GM12873 (cell line): ENCODE data around the gene PRSS50.

ENCODE experiments used
- CTCF ChIP-seq: IDR thresholded peaks from 2 replicates; pipeline ENCODE4 v1.5.1; 2012; ENCODE audit warnings: low read depth, mild to moderate bottlenecking, moderate library complexity, low read length, control low read depth; ENCODE audit not compliant: insufficient read depth; ENCODE audit errors: missing control alignments

Gene PRSS50

GRCh38 chr3:46669191-46669999 lies 48.3 kb downstream of the PRSS50 start:
- no peak for TF ChIP-seq CTCF

GRCh38 chr3:46668591-46668990 lies 49.1 kb downstream of the PRSS50 start:
- TF ChIP-seq CTCF = no peak

- no peak for TF ChIP-seq CTCF
These were observed 49.6 kb downstream of the PRSS50 start for GRCh38 chr3:46668116-46668515.

- no peak for TF ChIP-seq CTCF
These were observed 50.0 kb downstream of the PRSS50 start for GRCh38 chr3:46667657-46668056.

- TF ChIP-seq CTCF = no peak
These were observed 50.5 kb downstream of the PRSS50 start for GRCh38 chr3:46667061-46667621.

- no peak for TF ChIP-seq CTCF
These were observed 51.2 kb downstream of the PRSS50 start for GRCh38 chr3:46666453-46666845.

GRCh38 chr3:46665763-46666452 lies 51.8 kb downstream of the PRSS50 start:
- no peak for TF ChIP-seq CTCF
